Hepatocyte (in vitro differentiated cells): ENCODE measurements around the gene RNASE1.

Experiments used
- CTCF ChIP-seq: fragments of 200-600 bp; sonication (generic); IDR thresholded peaks from 2 replicates; pipeline ENCODE4 v1.5.1; 2016; ENCODE audit warnings: antibody characterized with exemption, mild to moderate bottlenecking; ENCODE audit not compliant: poor library complexity
- EZH2 ChIP-seq: fragments of 200-600 bp; sonication (generic); IDR thresholded peaks from 2 replicates; pipeline ENCODE4 v1.6.1; 2016; ENCODE audit warnings: antibody characterized with exemption, mild to moderate bottlenecking, borderline replicate concordance
- EZH2phosphoT487 ChIP-seq: fragments of 200-600 bp; sonication (generic); IDR thresholded peaks from one replicate; pipeline ENCODE4 v1.6.1; 2018; ENCODE audit warnings: antibody characterized with exemption, mild to moderate bottlenecking, low read depth, moderate library complexity; ENCODE audit not compliant: unreplicated experiment, severe bottlenecking

- no peak for TF ChIP-seq CTCF
- no peak for TF ChIP-seq EZH2phosphoT487
- no peak for TF ChIP-seq EZH2
Observed at GRCh38 chr14:20834899-20835298, 32.3 kb upstream of the RNASE1 start.
